ENCODE measurements around the gene CIB2. TPM values are rescaled to one million over a fixed set of nuclear protein-coding genes. Genes with fewer than 3 reads are reported as not detected.

The CIB2 gene
- total RNA-seq, 1 donor from 2014 or later = 6.7 TPM

- no peak for TF ChIP-seq CTCF (IDR thresholded peaks at IDR 0.05)
- Histone ChIP-seq H3K36me3 (no peaks in the 10 kb centered on the region), H3K4me3 (no peak overlapping the region), H3K27ac (no peak overlapping the region), H3K9me3 (no peaks in the 10 kb centered on the region), H3K27me3 (no peaks in the 10 kb centered on the region), H3K4me1 (no peaks in the 10 kb centered on the region)
- DNase-seq (ENCODE audit: low spot score in 2 of 2) = no peak
- intact Hi-C loops (cut with DNase I) = no loop called here
These were observed 43.1 kb downstream of the CIB2 start for GRCh38 chr15:78087951-78088772.

- no peaks in the 10 kb centered on the region for H3K27me3 ChIP-seq
- intact Hi-C loops (cut with DNase I) = no loop called here
- no peak overlapping the region for H3K4me3 ChIP-seq
- no peak overlapping the region for H3K27ac ChIP-seq
- H3K9me3 ChIP-seq = no peaks in the 10 kb centered on the region
- H3K36me3 ChIP-seq = no peaks in the 10 kb centered on the region
- no peaks in the 10 kb centered on the region for H3K4me1 ChIP-seq
- DNase-seq (ENCODE audit: low spot score in 2 of 2) = no peak
- TF ChIP-seq CTCF (IDR thresholded peaks at IDR 0.05) = no peak
These were observed 45.3 kb downstream of the CIB2 start for GRCh38 chr15:78085928-78086327.

GRCh38 chr15:78084449-78084750 lies 46.8 kb downstream of the CIB2 start:
- Histone ChIP-seq H3K27me3 (no peaks in the 10 kb centered on the region), H3K4me3 (no peak overlapping the region), H3K27ac (no peak overlapping the region), H3K9me3 (no peaks in the 10 kb centered on the region), H3K36me3 (no peaks in the 10 kb centered on the region), H3K4me1 (no peaks in the 10 kb centered on the region)
- no peak for DNase-seq (ENCODE audit: low spot score in 2 of 2)
- no peak for TF ChIP-seq CTCF (IDR thresholded peaks at IDR 0.05)
- intact Hi-C loops (cut with DNase I) = no loop called here

GRCh38 chr15:78083687-78084448 lies 47.4 kb downstream of the CIB2 start:
- no peaks in the 10 kb centered on the region for H3K9me3 ChIP-seq
- intact Hi-C loops (cut with DNase I) = no loop called here
- no peaks in the 10 kb centered on the region for H3K4me1 ChIP-seq
- no peak overlapping the region for H3K27ac ChIP-seq
- no peaks in the 10 kb centered on the region for H3K36me3 ChIP-seq
- H3K27me3 ChIP-seq = no peaks in the 10 kb centered on the region
- H3K4me3 ChIP-seq = no peak overlapping the region
- DNase-seq (ENCODE audit: low spot score in 2 of 2) = no peak
- no peak for TF ChIP-seq CTCF (IDR thresholded peaks at IDR 0.05)

- Histone ChIP-seq H3K9me3 (no peaks in the 10 kb centered on the region), H3K36me3 (no peaks in the 10 kb centered on the region), H3K4me1 (peaks cover 0 to 2% of the 10 kb centered on the region in 2 donors), H3K27me3 (no peaks in the 10 kb centered on the region), H3K27ac (no peak overlapping the region), H3K4me3 (no peak overlapping the region)
- DNase-seq (ENCODE audit: low spot score in 2 of 2) = no peak
- TF ChIP-seq CTCF (IDR thresholded peaks at IDR 0.05) = no peak
- intact Hi-C loops (cut with DNase I) = no loop called here
These were observed 48.1 kb downstream of the CIB2 start for GRCh38 chr15:78083186-78083585.
